ENCODE measurements around the gene ACAP1. TPM values are rescaled to one million over a fixed set of nuclear protein-coding genes. Genes with fewer than 3 reads are reported as not detected.
A peak's percentile ranks its signal among the peaks of the same experiment; 100 is the strongest.

The ACAP1 gene
- total RNA-seq, 1 experiment from 2014 or later: 58.6 TPM

GRCh38 chr17:7336240-7337175, at the start of gene ACAP1 (continued):
- TF ChIP-seq FOXP1 (CRISPR knock-in tag; IDR thresholded peaks at IDR 0.05; ENCODE audit: borderline replicate concordance) (peak; percentile 73; the same call in 1 of the 2 replicates), ETV6 (CRISPR knock-in tag; IDR thresholded peaks at IDR 0.05) (peak; percentile 73), SP1 (CRISPR knock-in tag; conservative IDR thresholded peaks at IDR 0.05) (peak; percentile 64), HMGA2 (CRISPR knock-in tag; IDR thresholded peaks at IDR 0.05) (no peak)

GRCh38 chr17:7289256-7290032, 46.9 kb upstream of the ACAP1 start:
- Mint-ChIP-seq H3K4me1 (peaks cover 22% of the 10 kb centered on the region), H3K36me3 (no peaks in the 10 kb centered on the region; the same call in 1 of the 2 replicates), H3K27me3 (ENCODE audit: low read depth) (peaks cover 26% of the 10 kb centered on the region), H3K9me3 (no peaks in the 10 kb centered on the region), H3K4me3 (no peak overlapping the region), H3K27ac (no peak overlapping the region; the same call in 1 of the 2 replicates)
- DNase-seq (ENCODE audit: low spot score) (no peak), ATAC-seq (no peak)
- TF ChIP-seq HMGA2 (CRISPR knock-in tag; IDR thresholded peaks at IDR 0.05) (no peak), ZNF423 (CRISPR knock-in tag; IDR thresholded peaks at IDR 0.05) (peak; percentile 45; the same call in 1 of the 2 replicates), TEAD1 (CRISPR knock-in tag; IDR thresholded peaks at IDR 0.05) (no peak)
- POLR2A ChIA-PET: interaction anchor here (0.6 kb wide), 1 partner anchor 11 kb away, joined by 4 read pairs; no protein-coding TSS in a partner anchor
- CTCF ChIA-PET: interaction anchor here (0.7 to 5.4 kb wide), 4 partner anchors 7 to 115 kb away, joined by 3 to 61 read pairs (median 5); partner anchors contain the start of genes SLC2A4 and TMEM256

DNA sequence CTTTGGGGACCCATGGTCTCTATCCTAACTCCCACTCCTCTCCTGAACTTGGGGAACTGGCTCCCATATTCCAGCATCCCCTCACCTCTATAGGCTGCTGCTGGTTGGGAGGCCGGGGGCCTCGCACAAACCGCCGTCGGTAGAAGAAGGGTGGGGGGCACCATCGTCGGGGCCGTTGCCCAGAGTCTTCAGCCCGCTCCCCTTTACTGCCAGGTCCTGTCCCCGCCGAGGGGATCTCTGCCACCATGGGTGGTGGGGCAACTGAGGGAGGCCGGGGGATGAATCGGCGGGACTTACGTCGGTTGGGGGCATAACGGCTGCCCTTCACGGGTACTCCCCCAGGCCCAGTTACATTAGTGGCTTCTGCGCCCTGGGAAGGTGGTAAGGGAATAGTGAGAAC, 46.2 kb upstream of the ACAP1 start:
- Mint-ChIP-seq H3K9me3 (no peaks in the 10 kb centered on the region), H3K27me3 (ENCODE audit: low read depth) (peaks cover 30% of the 10 kb centered on the region), H3K4me1 (peaks cover 23% of the 10 kb centered on the region), H3K36me3 (no peaks in the 10 kb centered on the region; the same call in 1 of the 2 replicates), H3K27ac (no peak overlapping the region; the same call in 1 of the 2 replicates), H3K4me3 (no peak overlapping the region)
- ATAC-seq (no peak), DNase-seq (ENCODE audit: low spot score) (no peak)
- CTCF ChIA-PET: interaction anchor here (5.4 kb wide), 1 partner anchor 9 kb away, joined by 61 read pairs; the partner anchor contains the start of gene SLC2A4
- POLR2A ChIA-PET: no interaction called here
- TF ChIP-seq TP53 (CRISPR knock-in tag; IDR thresholded peaks at IDR 0.05) (no peak), NFATC4 (CRISPR knock-in tag; IDR thresholded peaks at IDR 0.05) (no peak), ZSCAN18 (CRISPR knock-in tag; IDR thresholded peaks at IDR 0.05) (no peak), HMGA2 (CRISPR knock-in tag; IDR thresholded peaks at IDR 0.05) (no peak), USF2 (CRISPR knock-in tag; IDR thresholded peaks at IDR 0.05) (no peak), NFE2L1 (CRISPR knock-in tag; IDR thresholded peaks at IDR 0.05) (no peak), MLX (CRISPR knock-in tag; IDR thresholded peaks at IDR 0.05) (no peak), NR3C1 (CRISPR knock-in tag; conservative IDR thresholded peaks at IDR 0.05; ENCODE audit: low read depth) (no peak), TCF7 (CRISPR knock-in tag; IDR thresholded peaks at IDR 0.05; ENCODE audit: low read depth) (no peak), MXD4 (CRISPR knock-in tag; IDR thresholded peaks at IDR 0.05; ENCODE audit: borderline replicate concordance) (no peak), ETV6 (CRISPR knock-in tag; IDR thresholded peaks at IDR 0.05) (no peak), ZNF671 (CRISPR knock-in tag; IDR thresholded peaks at IDR 0.05) (no peak), RORB (CRISPR knock-in tag; IDR thresholded peaks at IDR 0.05) (no peak), ZNF423 (CRISPR knock-in tag; IDR thresholded peaks at IDR 0.05) (no peak), HMGXB4 (CRISPR knock-in tag; IDR thresholded peaks at IDR 0.05) (no peak)
- TF ChIP-seq, protein P1, sequence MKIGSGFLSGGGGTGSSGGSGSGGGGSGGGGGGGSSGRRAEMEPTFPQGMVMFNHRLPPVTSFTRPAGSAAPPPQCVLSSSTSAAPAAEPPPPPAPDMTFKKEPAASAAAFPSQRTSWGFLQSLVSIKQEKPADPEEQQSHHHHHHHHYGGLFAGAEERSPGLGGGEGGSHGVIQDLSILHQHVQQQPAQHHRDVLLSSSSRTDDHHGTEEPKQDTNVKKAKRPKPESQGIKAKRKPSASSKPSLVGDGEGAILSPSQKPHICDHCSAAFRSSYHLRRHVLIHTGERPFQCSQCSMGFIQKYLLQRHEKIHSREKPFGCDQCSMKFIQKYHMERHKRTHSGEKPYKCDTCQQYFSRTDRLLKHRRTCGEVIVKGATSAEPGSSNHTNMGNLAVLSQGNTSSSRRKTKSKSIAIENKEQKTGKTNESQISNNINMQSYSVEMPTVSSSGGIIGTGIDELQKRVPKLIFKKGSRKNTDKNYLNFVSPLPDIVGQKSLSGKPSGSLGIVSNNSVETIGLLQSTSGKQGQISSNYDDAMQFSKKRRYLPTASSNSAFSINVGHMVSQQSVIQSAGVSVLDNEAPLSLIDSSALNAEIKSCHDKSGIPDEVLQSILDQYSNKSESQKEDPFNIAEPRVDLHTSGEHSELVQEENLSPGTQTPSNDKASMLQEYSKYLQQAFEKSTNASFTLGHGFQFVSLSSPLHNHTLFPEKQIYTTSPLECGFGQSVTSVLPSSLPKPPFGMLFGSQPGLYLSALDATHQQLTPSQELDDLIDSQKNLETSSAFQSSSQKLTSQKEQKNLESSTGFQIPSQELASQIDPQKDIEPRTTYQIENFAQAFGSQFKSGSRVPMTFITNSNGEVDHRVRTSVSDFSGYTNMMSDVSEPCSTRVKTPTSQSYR (CRISPR knock-in tag; IDR thresholded peaks at IDR 0.05): no peak
